ENCODE measurements around the gene KCNT2. TPM values are rescaled to one million over a fixed set of nuclear protein-coding genes. Genes with fewer than 3 reads are reported as not detected.
A peak's percentile ranks its signal among the peaks of the same experiment; 100 is the strongest.

KCNT2 gene
- total RNA-seq, 1 donor from 2014 or later = 5.9 TPM

- Histone ChIP-seq H3K9me3 (ENCODE audit: insufficient read depth, low read depth, low read length) (no peaks in the 10 kb centered on the region), H3K27ac (ENCODE audit: low read depth, low read length) (no peak overlapping the region), H3K4me1 (ENCODE audit: insufficient read depth, low read length) (no peaks in the 10 kb centered on the region), H3K27me3 (ENCODE audit: insufficient read depth, low read length) (no peaks in the 10 kb centered on the region), H3K79me2 (ENCODE audit: insufficient read depth, low read length) (no peaks in the 10 kb centered on the region), H4K20me1 (ENCODE audit: insufficient read depth, low read length) (no peaks in the 10 kb centered on the region), H3K36me3 (ENCODE audit: insufficient read depth, low read length) (no peaks in the 10 kb centered on the region), H3K9ac (ENCODE audit: low read length) (no peak overlapping the region), H2AFZ (ENCODE audit: low read depth, low read length) (no peak overlapping the region), H3K4me2 (ENCODE audit: low read length) (no peak overlapping the region), H3K4me3 (ENCODE audit: insufficient read depth, low read depth, low read length) (no peak overlapping the region)
- Mint-ChIP-seq H3K27ac (ENCODE audit: unreplicated experiment) (no peak overlapping the region), H3K27me3 (ENCODE audit: low read depth, unreplicated experiment) (no peaks in the 10 kb centered on the region), H3K36me3 (ENCODE audit: low read depth, unreplicated experiment) (no peaks in the 10 kb centered on the region), H3K4me3 (ENCODE audit: unreplicated experiment) (no peak overlapping the region), H3K9me3 (ENCODE audit: unreplicated experiment) (no peaks in the 10 kb centered on the region), H3K4me1 (ENCODE audit: low read depth, unreplicated experiment) (no peaks in the 10 kb centered on the region)
- no peak for DNase-seq (ENCODE audit: low read depth)
- FAIRE-seq = no peak
- TF ChIP-seq CTCF (IDR thresholded peaks at IDR 0.05; ENCODE audit: insufficient read depth, low read depth, low read length) (no peak), EZH2 (IDR thresholded peaks at IDR 0.05; ENCODE audit: insufficient read depth, low read length) (no peak)
Measured at GRCh38 chr1:196214866-196215265, 393.4 kb downstream of the KCNT2 start.

- no peak overlapping the region for H3K4me3 ChIP-seq (ENCODE audit: insufficient read depth, low read depth, low read length)
- peaks cover 3% of the 10 kb centered on the region for H3K9me3 Mint-ChIP-seq (ENCODE audit: unreplicated experiment)
- no peaks in the 10 kb centered on the region for H4K20me1 ChIP-seq (ENCODE audit: insufficient read depth, low read length)
- H3K36me3 Mint-ChIP-seq (ENCODE audit: low read depth, unreplicated experiment) = no peaks in the 10 kb centered on the region
- no peak overlapping the region for H3K27ac Mint-ChIP-seq (ENCODE audit: unreplicated experiment)
- no peak overlapping the region for H3K4me3 Mint-ChIP-seq (ENCODE audit: unreplicated experiment)
- H3K4me1 Mint-ChIP-seq (ENCODE audit: low read depth, unreplicated experiment) = peaks cover 8% of the 10 kb centered on the region
- no peaks in the 10 kb centered on the region for H3K36me3 ChIP-seq (ENCODE audit: insufficient read depth, low read length)
- no peaks in the 10 kb centered on the region for H3K79me2 ChIP-seq (ENCODE audit: insufficient read depth, low read length)
- no peaks in the 10 kb centered on the region for H3K9me3 ChIP-seq (ENCODE audit: insufficient read depth, low read depth, low read length)
- no peak overlapping the region for H2AFZ ChIP-seq (ENCODE audit: low read depth, low read length)
- no peak for TF ChIP-seq EZH2 (IDR thresholded peaks at IDR 0.05; ENCODE audit: insufficient read depth, low read length)
- no peak for TF ChIP-seq CTCF (IDR thresholded peaks at IDR 0.05; ENCODE audit: insufficient read depth, low read depth, low read length)
- no peaks in the 10 kb centered on the region for H3K27me3 Mint-ChIP-seq (ENCODE audit: low read depth, unreplicated experiment)
- no peaks in the 10 kb centered on the region for H3K4me1 ChIP-seq (ENCODE audit: insufficient read depth, low read length)
- no peak overlapping the region for H3K27ac ChIP-seq (ENCODE audit: low read depth, low read length)
- H3K9ac ChIP-seq (ENCODE audit: low read length) = no peak overlapping the region
- no peak for FAIRE-seq
- peak; percentile 65 for DNase-seq (ENCODE audit: low read depth)
- H3K27me3 ChIP-seq (ENCODE audit: insufficient read depth, low read length) = no peaks in the 10 kb centered on the region
- no peak overlapping the region for H3K4me2 ChIP-seq (ENCODE audit: low read length)
Measured at GRCh38 chr1:196209983-196210382, 398.3 kb downstream of the KCNT2 start.

- no peak for DNase-seq (ENCODE audit: low read depth)
- H3K36me3 Mint-ChIP-seq (ENCODE audit: low read depth, unreplicated experiment) = no peaks in the 10 kb centered on the region
- Histone ChIP-seq H3K4me2 (ENCODE audit: low read length) (no peak overlapping the region), H3K4me3 (ENCODE audit: insufficient read depth, low read depth, low read length) (no peak overlapping the region), H3K9me3 (ENCODE audit: insufficient read depth, low read depth, low read length) (no peaks in the 10 kb centered on the region), H3K36me3 (ENCODE audit: insufficient read depth, low read length) (no peaks in the 10 kb centered on the region), H3K27ac (ENCODE audit: low read depth, low read length) (no peak overlapping the region), H3K4me1 (ENCODE audit: insufficient read depth, low read length) (no peaks in the 10 kb centered on the region), H3K27me3 (ENCODE audit: insufficient read depth, low read length) (no peaks in the 10 kb centered on the region), H2AFZ (ENCODE audit: low read depth, low read length) (no peak overlapping the region), H3K9ac (ENCODE audit: low read length) (no peak overlapping the region), H4K20me1 (ENCODE audit: insufficient read depth, low read length) (no peaks in the 10 kb centered on the region), H3K79me2 (ENCODE audit: insufficient read depth, low read length) (no peaks in the 10 kb centered on the region)
- peaks cover 3% of the 10 kb centered on the region for H3K9me3 Mint-ChIP-seq (ENCODE audit: unreplicated experiment)
- no peaks in the 10 kb centered on the region for H3K27me3 Mint-ChIP-seq (ENCODE audit: low read depth, unreplicated experiment)
- no peak for TF ChIP-seq CTCF (IDR thresholded peaks at IDR 0.05; ENCODE audit: insufficient read depth, low read depth, low read length)
- no peak for TF ChIP-seq EZH2 (IDR thresholded peaks at IDR 0.05; ENCODE audit: insufficient read depth, low read length)
- H3K4me1 Mint-ChIP-seq (ENCODE audit: low read depth, unreplicated experiment) = peaks cover 8% of the 10 kb centered on the region
- no peak overlapping the region for H3K4me3 Mint-ChIP-seq (ENCODE audit: unreplicated experiment)
- H3K27ac Mint-ChIP-seq (ENCODE audit: unreplicated experiment) = no peak overlapping the region
- no peak for FAIRE-seq
Measured at GRCh38 chr1:196209265-196209664, 399.0 kb downstream of the KCNT2 start.
